MM.1S (cell line): ENCODE measurements around the gene NTN1.

ENCODE experiments used
- EZH2 ChIP-seq: fragments of 300-600 bp; sonication (generic); optimal IDR thresholded peaks from 2 replicates; pipeline ENCODE3; 2017; ENCODE audit warnings: low read depth, mild to moderate bottlenecking, antibody characterized with exemption, low read length, mixed read lengths
- EZH2phosphoT487 ChIP-seq: fragments of 300-600 bp; sonication (generic); IDR thresholded peaks from 2 replicates; pipeline ENCODE4 v1.6.1; 2018; ENCODE audit warnings: antibody characterized with exemption, low read length
- TF ChIP-seq, protein P1 (sequence below): fragments of 300-600 bp; sonication (generic); IDR thresholded peaks from 2 replicates; pipeline ENCODE4 v1.5.1; 2016; ENCODE audit warnings: antibody characterized with exemption, low read length, mixed read lengths

DNA sequence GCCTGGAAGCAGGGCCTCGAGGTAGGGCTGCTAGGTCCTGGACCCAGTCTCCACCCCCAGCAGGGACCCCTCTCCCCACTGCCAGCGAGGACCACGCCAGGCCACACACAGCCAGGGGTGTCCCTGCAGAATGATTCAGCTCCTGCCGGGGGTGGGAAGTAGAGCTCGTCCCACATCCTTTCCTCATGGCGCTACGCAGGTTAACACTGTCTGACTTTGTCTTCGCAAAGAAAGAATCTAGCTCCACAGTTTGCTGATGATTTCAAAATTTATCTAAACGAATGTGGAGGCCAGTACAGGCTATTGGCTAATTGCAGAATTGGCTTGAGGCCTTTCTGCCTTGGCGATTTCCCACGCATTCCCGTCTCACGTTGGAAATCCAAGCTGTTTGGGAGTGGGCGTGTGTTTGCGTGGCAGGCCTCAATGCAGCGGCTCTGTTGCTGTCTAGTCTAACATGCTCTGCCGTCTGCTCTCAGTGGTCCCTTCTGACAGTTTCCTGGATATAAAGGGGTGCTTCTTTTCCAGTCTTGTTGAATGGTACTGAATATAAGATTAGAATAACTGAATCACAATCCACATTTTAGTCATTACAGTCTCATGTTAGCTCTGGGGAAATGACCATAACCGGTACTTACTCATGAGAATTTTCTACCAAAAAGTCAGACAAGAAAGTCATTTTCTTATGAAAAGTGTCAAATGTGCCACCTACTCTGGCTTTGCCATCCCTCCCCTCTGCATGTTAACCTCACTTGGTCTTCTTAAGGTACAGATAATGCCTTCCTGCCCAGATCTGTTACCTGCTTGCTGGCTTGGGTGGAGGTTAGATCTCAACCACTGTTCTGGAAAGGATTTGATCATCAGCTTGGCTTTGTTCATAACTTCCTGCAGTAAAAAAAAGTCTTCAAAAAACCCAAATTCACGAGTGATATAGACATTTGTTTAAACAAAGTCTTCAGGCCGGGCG is 252.4 kb downstream of the NTN1 start:
- TF ChIP-seq, protein P1, sequence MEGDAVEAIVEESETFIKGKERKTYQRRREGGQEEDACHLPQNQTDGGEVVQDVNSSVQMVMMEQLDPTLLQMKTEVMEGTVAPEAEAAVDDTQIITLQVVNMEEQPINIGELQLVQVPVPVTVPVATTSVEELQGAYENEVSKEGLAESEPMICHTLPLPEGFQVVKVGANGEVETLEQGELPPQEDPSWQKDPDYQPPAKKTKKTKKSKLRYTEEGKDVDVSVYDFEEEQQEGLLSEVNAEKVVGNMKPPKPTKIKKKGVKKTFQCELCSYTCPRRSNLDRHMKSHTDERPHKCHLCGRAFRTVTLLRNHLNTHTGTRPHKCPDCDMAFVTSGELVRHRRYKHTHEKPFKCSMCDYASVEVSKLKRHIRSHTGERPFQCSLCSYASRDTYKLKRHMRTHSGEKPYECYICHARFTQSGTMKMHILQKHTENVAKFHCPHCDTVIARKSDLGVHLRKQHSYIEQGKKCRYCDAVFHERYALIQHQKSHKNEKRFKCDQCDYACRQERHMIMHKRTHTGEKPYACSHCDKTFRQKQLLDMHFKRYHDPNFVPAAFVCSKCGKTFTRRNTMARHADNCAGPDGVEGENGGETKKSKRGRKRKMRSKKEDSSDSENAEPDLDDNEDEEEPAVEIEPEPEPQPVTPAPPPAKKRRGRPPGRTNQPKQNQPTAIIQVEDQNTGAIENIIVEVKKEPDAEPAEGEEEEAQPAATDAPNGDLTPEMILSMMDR: no peak
- TF ChIP-seq EZH2: no peak
- no peak for TF ChIP-seq EZH2phosphoT487
